HCT116 (cell line): Measurements from ENCODE around the gene STIMATE. TPM values are rescaled to one million over a fixed set of nuclear protein-coding genes. Genes with fewer than 3 reads are reported as not detected.

ENCODE experiments used
- ATAC-seq: fragments of 200-7000 bp; cut with Tn5 transposase; 2 replicates; pipeline ENCODE4 v1.9.1; 2020; ENCODE audit warnings: mild to moderate bottlenecking, moderate library complexity
- BruUV-seq: library from RNA; stranded (reverse); fragments of 400-500 nt; replicated peaks from 2 replicates; lab custom pipeline; 2021; lab: Mats Ljungman, UMichigan
- CTCF ChIA-PET: fragments of 300-600 bp; sonication (Branson Sonifier 250); formaldehyde crosslinking; loops from one replicate; lab custom pipeline; 2021; ENCODE audit warnings: antibody characterized with exemption; lab: Charles Lee
- POLR2A ChIA-PET: fragments of 300-600, 350-600 bp; sonication (Branson Sonifier 250); formaldehyde crosslinking; loops from one replicate; lab custom pipeline; 2021; ENCODE audit warnings: antibody characterized with exemption; lab: Charles Lee
- RAD21 ChIA-PET, 2 experiments: fragments of 300-600 bp; sonication (Branson Sonifier 250); formaldehyde crosslinking; loops; one replicate each; lab custom pipeline; 2023; ENCODE audit warnings: low total read pairs in 2 of 2; ENCODE audit not compliant: uncharacterized antibody in 2 of 2, unreplicated experiment in 2 of 2, low non-redundant PET in 1 of 2; lab: Charles Lee
- DNase-seq: peaks from one replicate; pipeline ENCODE4 v3.0.0-alpha.2; 2010; ENCODE audit warnings: low read depth, low spot score
- H2AFZ ChIP-seq: fragments of 200-600 bp; shearing (Covaris generic), sonication (generic); 2 replicates; pipeline ENCODE4 v1.6.1; 2017; ENCODE audit warnings: low read depth, mixed run types, mixed read lengths, antibody characterized with exemption, low read length; ENCODE audit not compliant: poor library complexity, severe bottlenecking
- H3K27ac ChIP-seq: 2 replicates; pipeline ENCODE4 v1.5.1; 2012; ENCODE audit warnings: low read depth, low read length
- H3K27me3 ChIP-seq: fragments of 200-600 bp; sonication (generic); 2 replicates; pipeline ENCODE4 v1.6.1; 2016; ENCODE audit warnings: mixed run types, low read length, mixed read lengths; ENCODE audit not compliant: insufficient read depth
- H3K36me3 ChIP-seq, 2 experiments: fragments of 200-500 bp in 1 of 2; fragments of 200-600 bp in 1 of 2; sonication (Bioruptor generic) in 1 of 2; sonication (generic) in 1 of 2; 2 replicates each; pipeline versions ENCODE4 v1.5.1 to v1.6.1; 2014 to 2016; ENCODE audit warnings: low read length in 2 of 2, inconsistent platforms in 1 of 2, mixed read lengths in 1 of 2, mixed run types in 1 of 2; ENCODE audit not compliant: insufficient read depth in 2 of 2, control insufficient read depth in 1 of 2
- H3K4me1 ChIP-seq, 2 experiments: fragments of 200-600 bp in 1 of 2; sonication (generic) in 1 of 2; 2 replicates each; pipeline versions ENCODE4 v1.5.1 to v1.6.1; 2012 to 2017; ENCODE audit warnings: low read length in 2 of 2, inconsistent platforms in 1 of 2, mild to moderate bottlenecking in 1 of 2, mixed read lengths in 1 of 2, mixed run types in 1 of 2, moderate library complexity in 1 of 2; ENCODE audit not compliant: insufficient read depth in 2 of 2, control insufficient read depth in 1 of 2
- H3K4me2 ChIP-seq: fragments of 200-600 bp; sonication (generic); 2 replicates; pipeline ENCODE4 v1.6.1; 2017; ENCODE audit warnings: mixed run types, low read length, mixed read lengths
- H3K4me3 ChIP-seq, 2 experiments: fragments of 200-600 bp in 1 of 2; sonication (generic) in 1 of 2; replicated peaks in 1 of 2; 2 replicates each; pipeline ENCODE4 v1.5.1; 2011 to 2016; ENCODE audit warnings: low read length in 2 of 2, control low read depth in 1 of 2, low read depth in 1 of 2, mild to moderate bottlenecking in 1 of 2, mixed read lengths in 1 of 2, mixed run types in 1 of 2
- H3K79me2 ChIP-seq: fragments of 200-600 bp; sonication (generic); 2 replicates; pipeline ENCODE4 v1.6.1; 2017; ENCODE audit warnings: mild to moderate bottlenecking, mixed run types, low read length, moderate library complexity, mixed read lengths; ENCODE audit not compliant: insufficient read depth
- H3K9ac ChIP-seq: fragments of 200-600 bp; sonication (generic); 2 replicates; pipeline ENCODE4 v1.6.1; 2016; ENCODE audit warnings: low read length, mixed read lengths
- H3K9me2 ChIP-seq: fragments of 200-600 bp; sonication (generic), shearing (Covaris generic); 2 replicates; pipeline ENCODE4 v1.6.1; 2017; ENCODE audit warnings: mixed run types, mild to moderate bottlenecking, moderate library complexity; ENCODE audit not compliant: insufficient read depth
- H3K9me3 ChIP-seq, 2 experiments: fragments of 200-500 bp in 1 of 2; fragments of 200-600 bp in 1 of 2; sonication (Bioruptor generic) in 1 of 2; sonication (generic) in 1 of 2; 2 replicates each; pipeline ENCODE4 v1.6.1; 2014 to 2017; ENCODE audit warnings: low read length in 2 of 2, mixed read lengths in 2 of 2, inconsistent platforms in 1 of 2, low read depth in 1 of 2, mild to moderate bottlenecking in 1 of 2, mixed run types in 1 of 2, moderate library complexity in 1 of 2; ENCODE audit not compliant: control insufficient read depth in 1 of 2, insufficient read depth in 1 of 2
- H4K20me1 ChIP-seq: fragments of 200-600 bp; sonication (generic), shearing (Covaris generic); 2 replicates; pipeline ENCODE4 v1.6.1; 2017; ENCODE audit warnings: mixed run types, mild to moderate bottlenecking, moderate library complexity; ENCODE audit not compliant: insufficient read depth
- EGR1 ChIP-seq: IDR thresholded peaks from 2 replicates; pipeline ENCODE4 v1.6.1; 2012; ENCODE audit warnings: low read depth
- POLR2AphosphoS5 ChIP-seq: IDR thresholded peaks from 2 replicates; pipeline ENCODE4 v1.6.1; 2011; ENCODE audit warnings: mild to moderate bottlenecking, low read depth, low read length, moderate library complexity
- REST ChIP-seq: IDR thresholded peaks from 2 replicates; pipeline ENCODE4 v1.6.1; 2012; ENCODE audit warnings: low read depth
- SIN3A ChIP-seq: IDR thresholded peaks from 2 replicates; pipeline ENCODE4 v1.6.1; 2012; ENCODE audit warnings: low read depth
- ZFX ChIP-seq: fragments of 450-650 bp; IDR thresholded peaks from 2 replicates; pipeline ENCODE4 v1.6.1; 2017
- intact Hi-C: fragments of 100-400 bp; cut with micrococcal nuclease; formaldehyde crosslinking; loops from 2 replicates; pipeline ENCODE4 v1.10.0; 2022
- total RNA-seq: library from RNA; stranded (reverse); gene quantifications from one replicate; pipeline ENCODE4 v1.2.1, GENCODE V29; 2021; ENCODE audit not compliant: unreplicated experiment
- TF ChIP-seq, protein P1 (sequence below): IDR thresholded peaks from 2 replicates; pipeline ENCODE4 v1.6.1; 2011; ENCODE audit warnings: mild to moderate bottlenecking, low read length, moderate library complexity; ENCODE audit not compliant: insufficient replicate concordance; ENCODE audit errors: extremely low read depth
- TF ChIP-seq, protein P2 (sequence below), 3 experiments: fragments of 200-600 bp in 1 of 3; sonication (generic) in 1 of 3; IDR thresholded peaks in 2 of 3; conservative IDR thresholded peaks in 1 of 3; 2 replicates each; pipeline ENCODE4 v1.5.1; 2012 to 2017; ENCODE audit warnings: low read depth in 2 of 3, low read length in 2 of 3, antibody characterized with exemption in 1 of 3, borderline replicate concordance in 1 of 3, control low read depth in 1 of 3, mild to moderate bottlenecking in 1 of 3, mixed read lengths in 1 of 3, mixed run types in 1 of 3, moderate library complexity in 1 of 3; ENCODE audit not compliant: insufficient read depth in 1 of 3
- TF ChIP-seq, protein P3 (sequence below): IDR thresholded peaks from 2 replicates; pipeline ENCODE4 v1.6.1; 2012

The STIMATE gene
- total RNA-seq, 1 experiment from 2014 or later, result 20.2 TPM

DNA sequence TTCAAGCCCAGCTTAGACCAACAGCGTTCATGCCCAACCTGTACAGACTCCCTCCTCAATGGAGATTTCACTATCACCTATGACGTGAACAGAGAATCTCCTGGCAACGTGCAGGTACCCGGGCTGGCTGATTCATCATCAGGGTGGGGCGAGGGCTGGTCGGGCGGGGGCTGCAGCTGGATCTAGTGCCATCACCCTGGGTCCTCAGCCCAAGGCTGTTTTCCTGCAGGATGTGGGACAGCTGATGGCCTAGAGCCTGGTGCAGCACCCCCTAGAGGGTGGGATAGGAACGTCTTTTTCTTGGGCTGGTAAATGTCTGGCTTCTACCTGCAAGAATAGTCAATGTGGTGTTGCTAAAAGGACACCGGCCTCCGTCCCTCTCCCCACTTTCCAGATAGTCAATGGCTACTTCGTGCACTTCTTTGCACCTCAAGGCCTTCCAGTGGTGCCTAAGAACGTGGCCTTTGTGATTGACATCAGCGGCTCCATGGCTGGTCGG lies 98.3 kb downstream of the STIMATE start:
- TF ChIP-seq EGR1 (no peak), ZFX (no peak), POLR2AphosphoS5 (no peak), SIN3A (no peak), REST (no peak)
- TF ChIP-seq, protein P1, sequence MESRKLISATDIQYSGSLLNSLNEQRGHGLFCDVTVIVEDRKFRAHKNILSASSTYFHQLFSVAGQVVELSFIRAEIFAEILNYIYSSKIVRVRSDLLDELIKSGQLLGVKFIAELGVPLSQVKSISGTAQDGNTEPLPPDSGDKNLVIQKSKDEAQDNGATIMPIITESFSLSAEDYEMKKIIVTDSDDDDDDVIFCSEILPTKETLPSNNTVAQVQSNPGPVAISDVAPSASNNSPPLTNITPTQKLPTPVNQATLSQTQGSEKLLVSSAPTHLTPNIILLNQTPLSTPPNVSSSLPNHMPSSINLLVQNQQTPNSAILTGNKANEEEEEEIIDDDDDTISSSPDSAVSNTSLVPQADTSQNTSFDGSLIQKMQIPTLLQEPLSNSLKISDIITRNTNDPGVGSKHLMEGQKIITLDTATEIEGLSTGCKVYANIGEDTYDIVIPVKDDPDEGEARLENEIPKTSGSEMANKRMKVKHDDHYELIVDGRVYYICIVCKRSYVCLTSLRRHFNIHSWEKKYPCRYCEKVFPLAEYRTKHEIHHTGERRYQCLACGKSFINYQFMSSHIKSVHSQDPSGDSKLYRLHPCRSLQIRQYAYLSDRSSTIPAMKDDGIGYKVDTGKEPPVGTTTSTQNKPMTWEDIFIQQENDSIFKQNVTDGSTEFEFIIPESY, result no peak
- TF ChIP-seq, protein P2, sequence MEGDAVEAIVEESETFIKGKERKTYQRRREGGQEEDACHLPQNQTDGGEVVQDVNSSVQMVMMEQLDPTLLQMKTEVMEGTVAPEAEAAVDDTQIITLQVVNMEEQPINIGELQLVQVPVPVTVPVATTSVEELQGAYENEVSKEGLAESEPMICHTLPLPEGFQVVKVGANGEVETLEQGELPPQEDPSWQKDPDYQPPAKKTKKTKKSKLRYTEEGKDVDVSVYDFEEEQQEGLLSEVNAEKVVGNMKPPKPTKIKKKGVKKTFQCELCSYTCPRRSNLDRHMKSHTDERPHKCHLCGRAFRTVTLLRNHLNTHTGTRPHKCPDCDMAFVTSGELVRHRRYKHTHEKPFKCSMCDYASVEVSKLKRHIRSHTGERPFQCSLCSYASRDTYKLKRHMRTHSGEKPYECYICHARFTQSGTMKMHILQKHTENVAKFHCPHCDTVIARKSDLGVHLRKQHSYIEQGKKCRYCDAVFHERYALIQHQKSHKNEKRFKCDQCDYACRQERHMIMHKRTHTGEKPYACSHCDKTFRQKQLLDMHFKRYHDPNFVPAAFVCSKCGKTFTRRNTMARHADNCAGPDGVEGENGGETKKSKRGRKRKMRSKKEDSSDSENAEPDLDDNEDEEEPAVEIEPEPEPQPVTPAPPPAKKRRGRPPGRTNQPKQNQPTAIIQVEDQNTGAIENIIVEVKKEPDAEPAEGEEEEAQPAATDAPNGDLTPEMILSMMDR (IDR thresholded peaks at IDR 0.05 in 2 of 3, conservative IDR thresholded peaks at IDR 0.05 in 1 of 3; ENCODE audit: borderline replicate concordance in 1 of 3, insufficient read depth in 1 of 3, low read depth in 2 of 3, low read length in 2 of 3), result peak in 2 of 3 experiments; percentile 81 to 86; a peak in 5 of 6 replicates
- TF ChIP-seq, protein P3, sequence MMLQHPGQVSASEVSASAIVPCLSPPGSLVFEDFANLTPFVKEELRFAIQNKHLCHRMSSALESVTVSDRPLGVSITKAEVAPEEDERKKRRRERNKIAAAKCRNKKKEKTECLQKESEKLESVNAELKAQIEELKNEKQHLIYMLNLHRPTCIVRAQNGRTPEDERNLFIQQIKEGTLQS, result no peak
- Histone ChIP-seq H3K4me2 (no peak overlapping the region), H3K79me2 (no peaks in the 10 kb centered on the region), H3K36me3 (no peaks in the 10 kb centered on the region), H3K9me3 (no peaks in the 10 kb centered on the region), H3K4me3 (no peak overlapping the region), H3K4me1 (peaks cover 0 to 7% of the 10 kb centered on the region in 2 experiments; a peak in 1 of 4 replicates), H2AFZ (peak overlapping the region; percentile 22), H3K9ac (no peak overlapping the region), H3K27ac (no peak overlapping the region), H3K27me3 (no peaks in the 10 kb centered on the region), H4K20me1 (no peaks in the 10 kb centered on the region), H3K9me2 (no peaks in the 10 kb centered on the region)
- no TSS peak for BruUV-seq
- DNase-seq (peak; percentile 31), ATAC-seq (peak; percentile 95)
- ChIA-PET POLR2A (interaction anchor here (1.2 kb wide), 1 partner anchor 11 kb away, joined by 3 read pairs; no protein-coding TSS in a partner anchor), CTCF (interaction anchor here (0.6 to 1.3 kb wide), 6 partner anchors 9 to 33 kb away, joined by 3 to 5 read pairs (median 4); no protein-coding TSS in a partner anchor), RAD21 (no interaction called here)
- intact Hi-C loops, result no loop called here
